GM18498 (cell line): ENCODE data around the gene RBBP4.
"Not testable (repeated sequence)": the region's sequence is repeated elsewhere in the genome, so short reads cannot be mapped to it uniquely, and the experiment has no call there.

Source experiments
- ATAC-seq: cut with Tn5 transposase; IDR thresholded peaks from one replicate; pipeline ENCODE4 v1.9.1; 2021; ENCODE audit warnings: mild to moderate bottlenecking, moderate library complexity; ENCODE audit not compliant: unreplicated experiment

Gene RBBP4

GRCh38 chr1:32636914-32637645 lies 13.9 kb upstream of the RBBP4 start:
- ATAC-seq: no peak

GRCh38 chr1:32639489-32640075 lies 11.4 kb upstream of the RBBP4 start:
- ATAC-seq: no peak

- not testable (repeated sequence) for ATAC-seq
Measured at GRCh38 chr1:32642292-32642827, 8.6 kb upstream of the RBBP4 start.

GRCh38 chr1:32644426-32644825 lies 6.6 kb upstream of the RBBP4 start:
- no peak for ATAC-seq

GRCh38 chr1:32647308-32648134 lies 3.5 kb upstream of the RBBP4 start:
- no peak for ATAC-seq

- ATAC-seq: peak; percentile 67
Measured at GRCh38 chr1:32650248-32650751, 708 bp upstream of the RBBP4 start, which contains the start of gene ZBTB8OS. Gene ZBTB8OS (minus strand): TSS chr1:32650550. CDS start chr1:32650529, 21 bp downstream.

- ATAC-seq: no peak
Measured at GRCh38 chr1:32651461-32652073, 559 bp downstream of the RBBP4 start.

GRCh38 chr1:32652244-32652962 lies 1.4 kb downstream of the RBBP4 start:
- ATAC-seq: no peak

- ATAC-seq: no peak
Measured at GRCh38 chr1:32659581-32659980, 8.6 kb downstream of the RBBP4 start.

- ATAC-seq: no peak
Measured at GRCh38 chr1:32665915-32666314, 14.9 kb downstream of the RBBP4 start.

- no peak for ATAC-seq
Measured at GRCh38 chr1:32666901-32667566, 16.0 kb downstream of the RBBP4 start.

- ATAC-seq: not testable (repeated sequence)
Measured at GRCh38 chr1:32668716-32669115, 17.7 kb downstream of the RBBP4 start.

- no peak for ATAC-seq
Measured at GRCh38 chr1:32676945-32677344, 25.9 kb downstream of the RBBP4 start.

GRCh38 chr1:32679993-32680392 lies 29.0 kb downstream of the RBBP4 start:
- not testable (repeated sequence) for ATAC-seq

GRCh38 chr1:32680642-32681041 lies 29.6 kb downstream of the RBBP4 start:
- no peak for ATAC-seq

GRCh38 chr1:32681509-32681908 lies 30.5 kb downstream of the RBBP4 start:
- no peak for ATAC-seq

GRCh38 chr1:32681999-32682398 lies 31.0 kb downstream of the RBBP4 start:
- no peak for ATAC-seq

- ATAC-seq: no peak
Measured at GRCh38 chr1:32683397-32683796, 32.4 kb downstream of the RBBP4 start.

- ATAC-seq: no peak
Measured at GRCh38 chr1:32684167-32684811, 33.3 kb downstream of the RBBP4 start.
